Epithelial cell of esophagus (primary cell): ENCODE measurements around the gene MACROD2.

Experiments used
- DNase-seq: peaks from one replicate; pipeline ENCODE4 v3.0.0; 2010; ENCODE audit warnings: low read depth
- H3K4me3 ChIP-seq: 2 replicates; pipeline ENCODE4 v1.5.1; 2011; ENCODE audit warnings: mild to moderate bottlenecking, low read length, control low read depth
- TF ChIP-seq, protein P1 (sequence below): IDR thresholded peaks from 2 replicates; pipeline ENCODE4 v1.5.1; 2011; ENCODE audit warnings: low read depth, mild to moderate bottlenecking, low read length, control low read depth, inconsistent platforms; ENCODE audit not compliant: insufficient read depth; ENCODE audit errors: missing control alignments

Gene MACROD2

DNA sequence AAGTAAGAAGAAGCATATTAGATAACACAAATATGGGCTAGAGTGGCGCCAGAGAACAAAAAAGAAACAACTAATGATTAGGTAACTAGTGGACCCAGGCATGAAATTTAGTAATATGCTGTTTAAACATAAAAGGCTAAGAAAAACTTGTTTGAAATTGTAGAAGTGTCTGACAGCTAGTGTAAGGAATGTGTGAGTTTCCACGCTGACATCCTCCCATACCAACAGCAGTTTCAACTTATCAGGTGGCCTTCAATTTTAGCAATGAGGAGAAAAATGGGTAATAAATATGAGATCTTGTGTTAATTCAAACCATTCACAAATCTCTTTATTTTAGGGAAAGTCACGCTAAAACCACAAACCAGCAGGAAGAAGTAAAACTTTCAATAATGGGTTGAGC lies 782.3 kb downstream of the MACROD2 start:
- DNase-seq, result peak; percentile 89
- H3K4me3 ChIP-seq, result no peak overlapping the region
- TF ChIP-seq, protein P1, sequence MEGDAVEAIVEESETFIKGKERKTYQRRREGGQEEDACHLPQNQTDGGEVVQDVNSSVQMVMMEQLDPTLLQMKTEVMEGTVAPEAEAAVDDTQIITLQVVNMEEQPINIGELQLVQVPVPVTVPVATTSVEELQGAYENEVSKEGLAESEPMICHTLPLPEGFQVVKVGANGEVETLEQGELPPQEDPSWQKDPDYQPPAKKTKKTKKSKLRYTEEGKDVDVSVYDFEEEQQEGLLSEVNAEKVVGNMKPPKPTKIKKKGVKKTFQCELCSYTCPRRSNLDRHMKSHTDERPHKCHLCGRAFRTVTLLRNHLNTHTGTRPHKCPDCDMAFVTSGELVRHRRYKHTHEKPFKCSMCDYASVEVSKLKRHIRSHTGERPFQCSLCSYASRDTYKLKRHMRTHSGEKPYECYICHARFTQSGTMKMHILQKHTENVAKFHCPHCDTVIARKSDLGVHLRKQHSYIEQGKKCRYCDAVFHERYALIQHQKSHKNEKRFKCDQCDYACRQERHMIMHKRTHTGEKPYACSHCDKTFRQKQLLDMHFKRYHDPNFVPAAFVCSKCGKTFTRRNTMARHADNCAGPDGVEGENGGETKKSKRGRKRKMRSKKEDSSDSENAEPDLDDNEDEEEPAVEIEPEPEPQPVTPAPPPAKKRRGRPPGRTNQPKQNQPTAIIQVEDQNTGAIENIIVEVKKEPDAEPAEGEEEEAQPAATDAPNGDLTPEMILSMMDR, result no peak

DNA sequence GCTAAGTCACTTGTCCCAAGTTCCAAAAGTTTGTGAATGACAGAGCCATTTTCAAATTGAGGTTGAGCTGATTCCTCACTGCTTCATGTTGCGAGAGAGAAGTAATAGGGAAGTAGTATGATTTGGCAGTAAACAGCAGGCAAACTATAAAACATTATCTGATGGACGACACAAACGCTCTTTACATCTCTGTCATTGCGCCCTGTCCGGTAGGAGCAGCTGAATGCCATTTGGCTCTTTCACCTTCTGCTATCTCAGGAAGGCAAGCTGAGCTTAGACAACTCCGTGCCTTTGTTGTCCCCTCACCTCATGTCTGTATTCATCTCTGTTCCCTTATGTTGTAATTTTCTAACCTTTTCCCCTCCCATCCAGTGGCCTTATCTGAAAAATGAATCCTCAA lies 782.8 kb downstream of the MACROD2 start:
- DNase-seq, result no peak
- TF ChIP-seq, protein P1, result no peak
- no peak overlapping the region for H3K4me3 ChIP-seq

DNA sequence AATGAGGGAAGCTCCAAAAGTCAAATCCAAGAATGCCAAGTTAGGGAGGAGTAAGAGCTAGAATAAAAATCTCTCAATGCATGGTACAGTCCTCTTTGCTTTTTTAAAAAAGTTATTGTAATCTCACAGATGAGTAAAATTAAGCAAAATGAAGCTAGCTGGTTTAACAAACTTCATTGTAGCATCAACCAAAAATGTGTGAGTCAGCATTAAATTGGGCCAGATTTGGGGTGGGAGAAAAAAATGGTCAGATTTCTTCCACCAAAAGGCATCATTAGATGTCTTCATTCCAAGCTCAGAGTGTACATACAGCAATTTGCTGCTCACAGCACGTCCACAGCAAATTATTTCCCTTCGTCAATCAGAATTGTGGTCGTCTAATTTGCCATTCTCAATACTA lies 783.6 kb downstream of the MACROD2 start:
- TF ChIP-seq, protein P1, result no peak
- no peak for DNase-seq
- H3K4me3 ChIP-seq, result no peak overlapping the region

DNA sequence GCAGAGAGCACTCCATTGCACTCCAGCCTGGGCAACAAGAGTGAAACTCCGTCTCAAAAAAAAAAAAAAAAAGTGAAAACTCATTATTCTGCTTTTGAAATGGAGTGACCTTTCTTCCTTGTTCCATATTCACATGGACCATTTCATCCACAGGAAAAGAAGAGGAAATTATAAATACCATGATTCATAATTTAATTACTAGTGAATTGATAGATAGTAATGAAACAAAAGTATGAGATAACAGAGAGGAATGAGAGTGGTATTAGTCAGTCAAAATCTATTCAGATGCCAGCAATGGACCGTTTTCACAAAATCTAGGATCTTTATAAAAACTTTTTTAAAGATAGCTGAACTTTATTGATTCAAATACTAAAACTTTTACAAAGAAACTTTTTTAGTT lies 785.2 kb downstream of the MACROD2 start:
- DNase-seq, result peak; percentile 21
- H3K4me3 ChIP-seq, result no peak overlapping the region
- TF ChIP-seq, protein P1, result no peak

DNA sequence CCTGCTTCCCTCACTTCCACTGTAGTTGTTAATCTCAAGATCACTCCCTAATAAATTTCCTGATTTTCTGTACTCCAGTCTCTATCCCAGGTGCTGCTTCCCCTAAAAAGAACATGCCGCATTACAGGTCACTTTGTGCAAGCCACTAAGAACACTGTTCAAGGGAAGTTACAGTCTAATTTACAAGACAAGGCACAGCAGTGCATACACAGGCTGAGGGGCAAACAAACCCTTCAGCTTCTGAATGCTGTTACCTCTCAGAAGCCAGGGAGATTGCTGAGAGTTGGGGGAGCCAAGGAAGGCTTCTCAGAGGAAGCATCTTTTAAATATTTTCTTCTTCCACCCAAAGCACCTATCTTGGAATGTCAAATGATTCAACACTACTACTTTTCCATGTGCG lies 787.4 kb downstream of the MACROD2 start:
- no peak overlapping the region for H3K4me3 ChIP-seq
- TF ChIP-seq, protein P1, result no peak
- no peak for DNase-seq

DNA sequence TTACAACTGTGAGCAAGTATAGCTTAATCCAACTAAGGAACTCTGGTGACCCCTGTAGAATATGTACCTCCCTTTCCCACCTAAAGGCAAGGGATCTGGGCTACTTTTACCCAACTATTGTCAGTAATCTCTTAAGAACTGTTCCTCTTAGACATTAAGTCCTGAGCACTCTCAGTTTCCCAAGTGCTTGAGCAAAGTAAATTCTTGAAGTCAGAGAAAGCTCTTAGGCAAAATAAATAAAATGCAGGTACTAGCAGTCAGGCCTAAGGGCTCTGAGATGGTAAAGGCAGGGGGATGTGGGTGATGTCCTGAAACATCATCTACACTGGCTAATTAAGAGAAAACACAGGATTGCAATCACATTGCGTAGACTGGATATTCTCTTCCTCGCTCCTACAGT lies 788.5 kb downstream of the MACROD2 start:
- DNase-seq, result no peak
- TF ChIP-seq, protein P1, result no peak
- H3K4me3 ChIP-seq, result no peak overlapping the region

DNA sequence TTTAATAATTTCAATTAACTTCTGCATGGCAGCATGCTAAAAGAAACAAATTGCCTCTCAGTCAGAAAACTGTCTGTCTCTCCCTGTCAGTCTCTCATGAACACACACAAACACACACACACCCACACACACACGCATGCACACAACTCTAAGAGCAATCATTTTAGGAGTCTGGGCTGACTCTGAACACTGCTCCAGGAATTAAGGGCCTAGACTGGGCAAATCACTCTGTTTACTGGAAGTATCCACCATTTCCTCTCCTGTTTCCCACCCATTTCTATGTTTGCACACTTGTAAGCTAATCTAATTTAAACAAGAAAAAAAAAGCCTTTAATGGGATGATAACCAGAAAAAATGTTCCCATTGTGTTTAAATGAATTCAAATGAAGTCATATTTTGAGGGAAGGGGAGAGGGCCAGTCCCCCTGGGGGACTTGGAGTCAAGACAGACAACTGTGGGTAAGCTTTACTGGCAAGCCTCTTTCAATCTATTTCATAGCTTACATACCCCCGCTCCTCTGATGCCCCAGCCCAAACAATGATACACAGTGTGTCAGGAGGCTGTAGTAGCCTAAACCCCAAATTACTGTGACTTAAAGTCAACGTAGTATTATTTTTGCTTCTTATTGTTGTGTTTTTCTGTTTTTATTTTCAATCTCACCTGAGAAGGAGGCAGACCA lies 789.9 kb downstream of the MACROD2 start:
- H3K4me3 ChIP-seq, result no peak overlapping the region
- no peak for DNase-seq
- TF ChIP-seq, protein P1, result no peak
